Uterus (tissue), 2 donors: ENCODE data around the gene CD40.

ENCODE experiments used
- CTCF ChIP-seq, 4 experiments: fragments of 200-600 bp in 2 of 4; fragments of 450-650 bp in 2 of 4; sonication (generic) in 2 of 4; IDR thresholded peaks; one replicate each; pipeline ENCODE4 v1.5.1; 2016 to 2019; ENCODE audit warnings: antibody characterized with exemption in 4 of 4, mild to moderate bottlenecking in 2 of 4, moderate library complexity in 1 of 4
- POLR2A ChIP-seq, 2 donors: fragments of 450-650 bp; IDR thresholded peaks; one replicate each; pipeline ENCODE4 v1.6.1; 2016; ENCODE audit warnings: antibody characterized with exemption in 2 of 2, mild to moderate bottlenecking in 1 of 2, moderate library complexity in 1 of 2

DNA sequence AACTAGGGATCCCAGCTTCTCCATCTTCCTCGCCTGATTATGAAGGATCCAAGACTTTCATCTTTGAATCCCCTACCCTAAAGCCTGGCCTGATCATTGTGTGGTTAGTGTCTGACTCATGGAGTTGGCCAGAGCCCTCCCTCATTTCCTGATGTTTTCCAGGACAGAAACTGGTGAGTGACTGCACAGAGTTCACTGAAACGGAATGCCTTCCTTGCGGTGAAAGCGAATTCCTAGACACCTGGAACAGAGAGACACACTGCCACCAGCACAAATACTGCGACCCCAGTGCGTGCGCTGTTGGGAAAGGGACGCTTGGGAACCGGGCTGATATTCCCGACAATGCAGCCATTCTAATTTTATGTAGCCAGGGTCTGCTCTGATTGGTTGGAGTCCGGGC is 4.0 kb downstream of the CD40 start:
- no peak for TF ChIP-seq POLR2A (IDR thresholded peaks at IDR 0.05)
- TF ChIP-seq CTCF (IDR thresholded peaks at IDR 0.05) = no peak
